Stimulated activated effector memory CD8-positive, alpha-beta T cell treated with anti-CD3 and anti-CD28 coated beads, Interleukin-12 subunit alpha, Interleukin-12 subunit beta, amount 100 ng/mL, for 72 hours (primary cell): ENCODE measurements around the gene MLPH.

Experiments
- ATAC-seq: fragments of 150-1000 bp; cut with Tn5 transposase; 2 replicates; pipeline ENCODE4 v1.10.0; 2021
- DNase-seq, 2 donors: peaks; one replicate each; pipeline ENCODE4 v3.0.0; 2021 to 2022; ENCODE audit warnings: low spot score in 2 of 2
- H3K27ac Mint-ChIP-seq: one replicate; pipeline ENCODE4 v1.8.0; 2022; ENCODE audit warnings: mild to moderate bottlenecking, mixed read lengths
- H3K36me3 Mint-ChIP-seq: one replicate; pipeline ENCODE4 v1.8.0; 2022; ENCODE audit warnings: mild to moderate bottlenecking, mixed read lengths
- H3K4me1 Mint-ChIP-seq: one replicate; pipeline ENCODE4 v1.8.0; 2022; ENCODE audit warnings: mixed read lengths
- H3K4me3 Mint-ChIP-seq: one replicate; pipeline ENCODE4 v1.8.0; 2022; ENCODE audit warnings: mild to moderate bottlenecking, mixed read lengths
- H3K9me3 Mint-ChIP-seq: one replicate; pipeline ENCODE4 v1.8.0; 2022; ENCODE audit warnings: mixed read lengths

Gene MLPH

DNA sequence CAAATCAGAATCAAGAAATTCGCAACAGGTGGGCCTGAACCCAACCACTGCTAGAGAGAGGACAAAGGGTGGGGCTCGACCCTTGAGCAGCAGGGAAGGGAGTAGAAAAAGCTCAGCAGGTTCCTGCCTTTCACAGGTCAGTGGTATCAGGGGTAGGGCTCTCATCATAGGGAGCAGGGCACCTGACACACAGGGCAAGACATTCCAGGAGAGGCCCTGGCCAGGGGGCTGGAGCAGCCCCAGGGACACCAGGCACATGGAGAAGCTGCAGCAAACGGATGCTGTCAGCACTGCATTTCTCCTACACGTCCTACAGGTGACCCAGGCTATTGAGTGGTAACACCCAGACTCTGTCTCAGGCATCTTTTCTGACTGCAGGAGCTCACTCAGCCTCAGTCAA is 17.2 kb upstream of the MLPH start:
- ATAC-seq (no peak), DNase-seq (no peak)
- peak overlapping the region; percentile 16 for H3K27ac Mint-ChIP-seq
- H3K36me3 Mint-ChIP-seq: no peaks in the 10 kb centered on the region
- H3K9me3 Mint-ChIP-seq: no peaks in the 10 kb centered on the region
- peaks cover 30% of the 10 kb centered on the region for H3K4me1 Mint-ChIP-seq
- no peak overlapping the region for H3K4me3 Mint-ChIP-seq

- no peaks in the 10 kb centered on the region for H3K36me3 Mint-ChIP-seq
- DNase-seq: no peak
- H3K27ac Mint-ChIP-seq: no peak overlapping the region
- peaks cover 31% of the 10 kb centered on the region for H3K4me1 Mint-ChIP-seq
- no peak overlapping the region for H3K4me3 Mint-ChIP-seq
- H3K9me3 Mint-ChIP-seq: no peaks in the 10 kb centered on the region
- no peak for ATAC-seq
Observed at GRCh38 chr2:237470914-237471313, 16.1 kb upstream of the MLPH start.

DNA sequence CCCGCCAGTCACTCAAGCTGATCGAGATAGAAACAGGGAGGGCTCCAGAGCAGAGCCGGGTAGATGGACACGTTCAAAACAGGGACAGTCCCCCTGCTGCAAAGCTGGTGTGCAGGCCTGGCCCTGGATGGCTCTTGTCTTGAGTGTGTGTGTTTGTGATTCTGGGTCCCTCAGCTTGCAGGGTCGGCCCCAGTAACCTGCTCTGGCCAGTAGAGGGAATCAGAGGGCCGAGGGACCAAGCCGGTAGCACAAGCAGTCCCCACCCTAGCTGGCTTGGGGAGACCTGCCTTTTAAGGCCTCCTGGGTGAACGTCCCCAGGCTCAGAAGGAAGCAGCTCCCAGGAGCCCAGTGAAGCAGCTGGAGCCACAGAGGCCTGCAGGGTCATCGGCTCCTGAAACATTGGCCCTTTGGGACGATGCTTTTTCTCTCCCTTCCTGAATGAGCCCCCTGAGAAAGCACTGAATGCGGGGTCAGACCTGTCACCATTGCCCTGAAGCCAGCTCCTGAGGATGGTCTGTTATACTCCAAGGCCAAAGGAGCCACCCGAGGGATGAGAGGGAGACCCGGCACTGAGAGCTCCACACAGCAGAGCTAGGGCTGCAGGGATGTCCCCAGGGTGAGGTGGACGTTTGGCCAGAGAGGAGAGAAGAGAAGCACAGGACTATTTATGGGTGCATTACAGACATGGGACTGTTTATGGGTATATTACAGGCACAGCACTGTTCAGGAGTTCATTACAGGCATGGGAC is 15.4 kb upstream of the MLPH start:
- peaks cover 35% of the 10 kb centered on the region for H3K4me1 Mint-ChIP-seq
- no peaks in the 10 kb centered on the region for H3K9me3 Mint-ChIP-seq
- H3K36me3 Mint-ChIP-seq: no peaks in the 10 kb centered on the region
- peak; percentile 34 for ATAC-seq
- DNase-seq: no peak
- H3K4me3 Mint-ChIP-seq: no peak overlapping the region
- no peak overlapping the region for H3K27ac Mint-ChIP-seq

DNA sequence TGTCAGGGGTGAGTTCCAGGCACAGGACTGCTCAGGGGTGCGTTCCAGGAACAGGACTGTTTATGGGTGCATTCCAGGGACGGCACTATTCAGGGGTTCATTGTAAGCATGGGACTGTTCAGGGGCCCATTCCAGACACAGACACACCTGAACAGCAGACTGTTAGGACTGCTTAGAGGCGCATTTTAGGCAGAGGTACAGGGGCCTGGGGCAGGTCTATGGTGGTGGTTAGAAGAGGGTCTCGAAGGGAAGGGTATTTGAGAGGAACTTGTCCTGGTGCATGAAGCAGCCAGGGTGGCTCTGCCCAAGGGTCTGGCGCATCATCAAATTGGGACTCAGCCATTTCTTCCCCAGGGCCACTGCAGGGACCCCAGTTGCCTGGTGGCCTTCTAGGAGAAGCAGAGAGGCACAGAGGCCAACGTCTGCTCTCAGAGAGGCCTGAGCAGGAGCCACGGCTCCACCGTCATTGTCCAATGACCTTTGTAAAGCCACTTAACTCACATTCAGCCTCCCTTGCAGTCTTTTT is 14.8 kb upstream of the MLPH start:
- no peak for DNase-seq
- no peak for ATAC-seq
- H3K4me1 Mint-ChIP-seq: peaks cover 35% of the 10 kb centered on the region
- no peak overlapping the region for H3K27ac Mint-ChIP-seq
- no peaks in the 10 kb centered on the region for H3K36me3 Mint-ChIP-seq
- no peaks in the 10 kb centered on the region for H3K9me3 Mint-ChIP-seq
- H3K4me3 Mint-ChIP-seq: no peak overlapping the region

- ATAC-seq (no peak), DNase-seq (no peak)
- Mint-ChIP-seq H3K27ac (no peak overlapping the region), H3K9me3 (no peaks in the 10 kb centered on the region), H3K4me1 (peaks cover 35% of the 10 kb centered on the region), H3K4me3 (no peak overlapping the region), H3K36me3 (no peaks in the 10 kb centered on the region)
Observed at GRCh38 chr2:237472909-237473877, 13.9 kb upstream of the MLPH start.

GRCh38 chr2:237473878-237474441 is 13.1 kb upstream of the MLPH start:
- H3K36me3 Mint-ChIP-seq: no peaks in the 10 kb centered on the region
- H3K4me3 Mint-ChIP-seq: peak overlapping the region; percentile 84
- DNase-seq (no peak), ATAC-seq (no peak)
- H3K4me1 Mint-ChIP-seq: peaks cover 35% of the 10 kb centered on the region
- H3K9me3 Mint-ChIP-seq: no peaks in the 10 kb centered on the region
- peak overlapping the region; percentile 98 for H3K27ac Mint-ChIP-seq

GRCh38 chr2:237474442-237474911 is 12.6 kb upstream of the MLPH start:
- peaks cover 35% of the 10 kb centered on the region for H3K4me1 Mint-ChIP-seq
- ATAC-seq (no peak), DNase-seq (no peak)
- peak overlapping the region; percentile 98 for H3K27ac Mint-ChIP-seq
- peak overlapping the region; percentile 84 for H3K4me3 Mint-ChIP-seq
- no peaks in the 10 kb centered on the region for H3K9me3 Mint-ChIP-seq
- no peaks in the 10 kb centered on the region for H3K36me3 Mint-ChIP-seq

- Mint-ChIP-seq H3K27ac (peak overlapping the region; percentile 98), H3K4me1 (peaks cover 35% of the 10 kb centered on the region), H3K36me3 (no peaks in the 10 kb centered on the region), H3K4me3 (peak overlapping the region; percentile 84), H3K9me3 (no peaks in the 10 kb centered on the region)
- DNase-seq (peak; percentile 82 to 91), ATAC-seq (peak; percentile 83)
Observed at GRCh38 chr2:237474931-237475703, 11.9 kb upstream of the MLPH start.

GRCh38 chr2:237475704-237476141 is 11.3 kb upstream of the MLPH start:
- DNase-seq (no peak), ATAC-seq (peak; percentile 86)
- Mint-ChIP-seq H3K9me3 (no peaks in the 10 kb centered on the region), H3K4me1 (peaks cover 35% of the 10 kb centered on the region), H3K4me3 (peak overlapping the region; percentile 84), H3K27ac (peak overlapping the region; percentile 98), H3K36me3 (no peaks in the 10 kb centered on the region)

- no peak overlapping the region for H3K4me3 Mint-ChIP-seq
- H3K27ac Mint-ChIP-seq: no peak overlapping the region
- no peak for ATAC-seq
- DNase-seq: no peak
- H3K36me3 Mint-ChIP-seq: no peaks in the 10 kb centered on the region
- H3K9me3 Mint-ChIP-seq: no peaks in the 10 kb centered on the region
- H3K4me1 Mint-ChIP-seq: peaks cover 25% of the 10 kb centered on the region
Observed at GRCh38 chr2:237478095-237478494, 9.0 kb upstream of the MLPH start.

DNA sequence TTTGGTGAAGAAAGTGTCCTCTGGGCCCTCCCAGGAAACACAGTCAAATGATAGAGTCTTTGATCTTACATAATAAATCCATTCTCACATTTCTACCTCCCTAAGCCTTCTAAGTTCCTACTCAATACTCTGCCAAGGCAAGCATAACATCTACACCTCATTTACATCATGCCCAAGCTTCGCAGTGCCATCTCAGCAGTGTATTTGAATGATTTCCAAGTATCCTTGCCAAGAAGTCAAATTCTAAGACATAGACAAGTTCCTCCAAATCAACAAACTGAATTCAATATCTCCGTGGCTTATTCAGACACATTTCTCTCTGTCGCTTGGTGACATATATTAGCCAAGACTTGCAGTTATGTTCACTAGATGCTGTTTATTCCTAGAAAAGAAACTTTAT is 8.1 kb upstream of the MLPH start:
- H3K27ac Mint-ChIP-seq: no peak overlapping the region
- H3K36me3 Mint-ChIP-seq: no peaks in the 10 kb centered on the region
- no peaks in the 10 kb centered on the region for H3K9me3 Mint-ChIP-seq
- no peak for ATAC-seq
- H3K4me3 Mint-ChIP-seq: no peak overlapping the region
- no peak for DNase-seq
- peaks cover 19% of the 10 kb centered on the region for H3K4me1 Mint-ChIP-seq

DNA sequence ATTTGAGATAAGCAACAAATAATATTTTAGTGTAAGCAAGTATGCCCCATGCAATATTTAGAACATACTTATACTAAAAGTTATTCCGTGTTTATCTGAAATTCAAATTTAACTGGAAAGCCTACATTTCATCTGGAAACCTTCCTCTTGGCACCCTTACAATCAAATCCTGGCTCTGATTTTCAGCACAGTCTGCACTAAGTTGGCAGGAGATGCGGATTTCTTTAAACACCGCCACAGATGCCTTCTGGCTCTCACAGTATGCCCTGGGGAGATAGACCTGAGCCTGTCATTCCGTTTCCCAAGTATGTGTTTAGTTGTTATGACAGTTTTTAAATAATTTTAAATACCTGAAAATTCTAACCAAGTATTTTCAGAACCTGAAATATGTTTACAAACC is 7.3 kb upstream of the MLPH start:
- DNase-seq (no peak), ATAC-seq (no peak)
- Mint-ChIP-seq H3K9me3 (no peaks in the 10 kb centered on the region), H3K4me3 (no peak overlapping the region), H3K4me1 (peaks cover 11% of the 10 kb centered on the region), H3K27ac (no peak overlapping the region), H3K36me3 (no peaks in the 10 kb centered on the region)

DNA sequence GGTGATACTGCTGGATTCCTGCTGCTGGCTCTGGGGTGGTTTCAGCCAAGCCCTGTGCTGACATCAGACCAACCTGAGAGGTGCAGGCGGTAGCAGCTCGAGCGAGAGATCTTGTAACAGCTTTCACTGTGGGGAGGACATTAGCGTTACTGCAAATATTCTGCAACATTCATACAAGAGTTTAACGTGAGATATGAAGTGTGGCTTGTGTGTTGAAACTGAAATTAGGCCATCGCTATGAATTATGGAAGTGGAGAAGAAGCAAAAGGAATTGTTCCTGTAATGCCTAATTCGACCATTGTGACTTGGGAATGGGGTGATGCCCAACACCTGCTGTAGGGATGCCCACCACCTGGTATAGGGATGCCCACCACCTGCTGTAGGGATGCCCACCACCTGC is 6.5 kb upstream of the MLPH start:
- Mint-ChIP-seq H3K4me3 (no peak overlapping the region), H3K4me1 (peaks cover 8% of the 10 kb centered on the region), H3K9me3 (no peaks in the 10 kb centered on the region)

DNA sequence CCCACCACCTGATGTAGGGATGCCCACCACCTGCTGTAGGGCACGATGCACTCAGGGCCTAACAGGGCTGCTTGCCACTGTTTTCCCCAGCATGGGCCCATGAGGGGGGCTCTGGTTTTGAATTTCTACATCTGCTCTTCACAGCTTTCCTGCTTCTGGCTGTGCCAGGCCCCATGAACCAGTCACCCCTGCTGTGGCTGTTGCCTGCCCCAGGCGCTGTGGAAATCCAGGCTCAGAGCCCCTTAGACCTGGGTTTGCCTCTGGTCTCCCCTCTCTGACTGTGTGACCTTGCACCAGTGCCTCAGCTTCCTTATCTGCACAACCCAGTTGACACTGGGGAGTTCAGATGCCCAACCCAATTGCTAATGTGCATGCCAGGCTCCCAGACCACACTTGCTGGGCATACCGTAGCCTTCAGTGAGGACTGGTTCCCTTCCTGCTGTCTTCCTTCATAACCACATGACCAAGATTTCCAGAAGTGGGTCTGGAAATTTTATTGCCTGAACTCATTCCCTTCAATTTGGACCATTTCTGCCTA is 6.0 kb upstream of the MLPH start:
- Mint-ChIP-seq H3K36me3 (no peaks in the 10 kb centered on the region), H3K9me3 (no peaks in the 10 kb centered on the region), H3K27ac (no peak overlapping the region), H3K4me3 (no peak overlapping the region), H3K4me1 (peaks cover 3% of the 10 kb centered on the region)
- DNase-seq: no peak
- no peak for ATAC-seq

More for the DNA sequence above, 6.5 kb upstream of the MLPH start:
- H3K27ac Mint-ChIP-seq: no peak overlapping the region
- H3K36me3 Mint-ChIP-seq: no peaks in the 10 kb centered on the region
- ATAC-seq (no peak), DNase-seq (no peak)
